ENCODE measurements around the gene WNT5A.
A peak's percentile ranks its signal among the peaks of the same experiment; 100 is the strongest.

WNT5A gene

DNA sequence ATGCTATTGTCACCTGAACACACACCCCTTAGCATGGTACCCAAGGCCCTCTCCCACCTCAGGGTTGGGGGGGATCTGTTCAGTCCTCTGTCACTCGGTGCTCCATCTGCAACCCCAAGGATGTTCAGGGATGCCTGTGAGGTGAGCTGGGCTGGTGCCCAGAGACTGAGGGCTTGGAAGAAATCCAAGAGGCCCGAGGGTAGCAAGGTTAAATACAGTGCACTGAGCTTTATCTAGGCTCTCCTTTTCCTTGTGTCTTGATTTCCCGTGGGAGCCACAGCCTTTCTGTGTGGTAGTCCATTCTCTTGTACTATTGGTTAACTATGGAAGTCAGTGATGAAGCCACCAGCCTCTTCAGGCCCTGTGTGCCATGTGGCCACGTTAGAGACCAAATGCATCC lies 18.7 kb upstream of the WNT5A start:
- DNase-seq: no peak

DNA sequence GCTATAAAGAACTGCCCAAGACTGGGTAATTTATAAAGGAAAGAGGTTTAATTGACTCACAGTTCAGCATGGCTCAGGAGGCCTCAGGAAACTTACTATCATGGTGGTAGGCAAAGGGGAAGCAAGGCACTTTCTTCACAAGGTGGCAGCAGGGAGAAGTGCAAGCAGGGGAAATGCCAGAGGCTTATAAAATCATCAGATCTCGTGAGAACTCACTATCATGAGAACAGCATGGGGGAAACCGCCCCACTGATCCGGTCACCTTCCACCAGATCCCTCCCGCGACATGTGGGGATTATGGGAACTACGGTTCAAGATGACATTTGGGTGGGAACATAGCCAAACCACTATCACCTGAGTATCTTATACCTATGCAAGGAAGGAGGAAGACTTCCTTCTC lies 18.0 kb upstream of the WNT5A start:
- DNase-seq: peak; percentile 40

DNA sequence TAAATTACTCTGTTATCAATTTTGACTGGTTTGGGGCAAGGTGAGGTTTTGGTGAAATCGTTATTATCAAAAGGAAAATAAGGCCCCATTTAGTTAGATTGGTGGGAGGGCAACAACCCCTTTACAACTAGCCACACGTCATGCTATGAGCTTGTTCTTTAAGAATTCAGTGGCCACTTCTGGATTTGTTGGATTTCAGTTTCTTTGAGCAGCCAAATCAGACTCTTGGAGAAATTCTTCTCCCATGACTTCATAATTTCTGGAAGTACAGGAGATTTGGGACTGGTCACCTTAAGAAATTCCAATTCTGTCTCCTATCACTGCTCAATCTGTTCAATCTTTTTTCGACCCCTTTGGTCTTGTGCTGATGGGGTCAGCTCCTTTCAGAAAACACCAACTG lies 14.8 kb upstream of the WNT5A start:
- peak; percentile 30 for DNase-seq

DNA sequence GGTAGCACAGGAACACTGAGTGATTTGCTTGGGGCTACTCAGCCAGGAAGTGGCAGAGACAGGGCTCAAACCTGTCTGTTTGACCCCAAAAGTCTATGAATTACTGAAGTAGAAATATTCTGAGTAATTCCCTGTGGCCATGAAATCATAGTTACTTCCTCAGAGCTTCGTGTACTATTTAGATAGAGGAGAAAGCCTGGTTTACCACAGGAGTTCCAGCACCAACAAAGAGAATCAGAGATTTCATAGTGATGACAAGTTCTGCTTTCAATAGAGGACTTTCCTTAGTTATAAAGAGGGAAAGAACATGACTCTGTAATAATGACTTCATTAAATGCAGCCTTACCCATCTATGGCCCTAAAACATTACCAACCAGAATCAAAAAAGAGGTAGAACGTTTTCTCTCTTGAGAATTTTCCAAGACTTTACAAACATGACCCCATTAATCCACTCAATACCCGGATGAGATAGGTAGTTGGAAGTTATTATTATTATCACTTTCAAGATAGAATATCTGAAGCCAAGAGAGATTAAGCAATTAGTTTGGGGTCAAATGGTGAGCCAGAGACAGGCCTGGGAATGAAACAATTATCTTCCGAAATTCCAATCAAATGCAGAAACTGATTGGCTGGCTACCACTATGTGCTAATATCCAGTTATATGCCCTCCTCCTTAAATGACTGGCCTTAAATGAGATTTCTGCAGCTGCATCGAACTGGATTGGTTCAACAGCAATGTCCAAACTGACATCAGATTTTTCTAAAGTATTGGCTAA lies 13.6 kb upstream of the WNT5A start:
- peak; percentile 53 for DNase-seq

DNA sequence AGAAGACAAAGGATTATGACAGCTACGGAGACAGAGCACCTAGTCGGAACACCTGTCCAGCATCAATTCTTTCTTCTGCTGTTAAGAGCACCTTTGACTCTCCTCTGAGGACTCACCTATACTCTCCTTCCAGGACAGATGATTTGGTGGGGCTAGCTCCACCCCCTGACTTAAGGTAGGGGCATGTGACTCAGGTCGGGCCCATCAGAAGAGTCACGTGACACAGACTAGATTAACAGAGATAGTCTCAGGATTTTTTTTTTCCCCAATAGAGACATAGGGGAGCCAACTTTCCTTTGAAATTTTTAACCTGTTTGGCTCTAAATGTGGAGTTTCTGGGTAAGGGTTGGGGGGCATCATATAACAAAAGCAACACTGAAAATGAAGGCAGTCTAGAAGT lies 11.4 kb upstream of the WNT5A start:
- DNase-seq: no peak

DNA sequence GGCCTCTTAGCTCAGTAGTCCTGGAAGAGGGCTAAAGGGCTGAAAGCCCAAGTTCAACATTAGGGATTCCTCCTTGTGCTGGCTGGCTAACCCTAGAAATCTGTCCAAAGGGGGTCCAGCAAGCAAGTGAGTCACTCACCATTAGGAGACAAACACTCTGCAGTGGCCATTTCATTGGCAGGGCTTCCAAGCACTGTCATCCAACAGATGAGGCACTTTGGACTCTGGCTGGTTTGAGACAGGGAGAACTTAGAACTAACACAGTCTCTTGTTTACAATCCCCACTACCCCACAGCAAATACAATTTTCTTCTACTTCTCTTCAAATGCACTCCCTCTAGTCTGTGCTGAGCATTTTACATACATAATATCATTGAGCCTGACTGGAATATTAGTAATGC lies 10.1 kb upstream of the WNT5A start:
- no peak for DNase-seq

DNA sequence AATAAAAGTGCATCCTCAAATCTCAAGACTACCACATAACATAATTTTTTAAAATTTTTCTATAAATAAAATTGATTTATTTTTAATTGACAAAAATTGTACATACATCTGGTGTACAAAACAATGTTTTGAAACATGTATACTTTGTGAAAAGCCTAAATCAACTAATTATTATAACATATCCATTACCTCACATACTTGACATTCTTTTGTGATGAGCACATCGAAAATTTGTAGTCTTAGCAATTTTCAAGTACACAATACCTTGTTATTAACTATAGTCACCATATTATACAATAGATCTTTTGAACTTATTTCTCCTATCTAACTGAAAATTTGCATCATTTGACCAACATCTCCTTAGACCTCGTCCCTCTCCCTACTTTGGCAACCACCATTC lies 7.9 kb upstream of the WNT5A start:
- no peak for DNase-seq

DNA sequence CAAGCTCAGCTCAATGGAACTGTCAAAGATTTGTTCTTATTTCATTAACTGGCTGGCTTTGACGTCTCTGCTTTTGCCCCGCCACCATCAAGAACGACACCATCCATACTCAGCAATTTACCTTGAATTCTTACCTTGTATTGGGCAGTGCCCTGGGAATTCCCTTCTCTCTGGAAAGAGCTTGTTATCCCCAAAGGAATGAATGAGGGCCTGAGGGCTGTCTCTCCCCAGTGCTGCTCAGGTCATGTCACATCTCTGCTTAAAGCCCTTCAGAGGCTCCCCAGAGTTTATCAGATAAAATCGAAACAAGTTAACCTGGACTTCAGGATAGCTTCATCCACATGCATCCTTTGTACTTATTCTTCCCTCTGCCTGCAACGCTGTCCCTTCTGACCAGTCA lies 5.9 kb upstream of the WNT5A start:
- no peak for DNase-seq

DNA sequence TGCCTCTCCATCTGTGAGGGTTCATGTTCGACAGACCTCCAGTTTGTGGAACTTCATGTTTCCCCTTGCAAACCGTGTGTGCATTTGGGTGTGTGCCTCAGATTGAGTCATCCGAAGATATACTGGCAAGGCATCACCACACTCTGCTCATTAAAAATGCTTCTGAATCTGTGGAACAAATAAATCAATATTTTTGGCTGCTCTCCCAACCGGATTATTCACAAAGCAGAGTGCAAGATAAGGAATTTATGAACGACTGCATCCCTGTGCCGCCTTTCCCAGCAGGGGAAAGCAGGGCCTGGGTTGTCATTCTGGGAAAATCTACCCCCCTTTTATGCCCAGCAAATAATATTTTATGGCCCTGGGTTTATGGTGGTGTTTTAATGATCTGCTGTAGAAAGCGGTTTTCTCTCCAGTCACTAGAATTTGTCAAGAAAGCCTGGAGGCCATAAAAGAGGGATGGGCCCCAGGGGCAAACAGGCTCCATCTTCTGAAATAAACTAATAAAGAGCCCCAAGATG lies 4.2 kb upstream of the WNT5A start:
- DNase-seq: peak; percentile 86

DNA sequence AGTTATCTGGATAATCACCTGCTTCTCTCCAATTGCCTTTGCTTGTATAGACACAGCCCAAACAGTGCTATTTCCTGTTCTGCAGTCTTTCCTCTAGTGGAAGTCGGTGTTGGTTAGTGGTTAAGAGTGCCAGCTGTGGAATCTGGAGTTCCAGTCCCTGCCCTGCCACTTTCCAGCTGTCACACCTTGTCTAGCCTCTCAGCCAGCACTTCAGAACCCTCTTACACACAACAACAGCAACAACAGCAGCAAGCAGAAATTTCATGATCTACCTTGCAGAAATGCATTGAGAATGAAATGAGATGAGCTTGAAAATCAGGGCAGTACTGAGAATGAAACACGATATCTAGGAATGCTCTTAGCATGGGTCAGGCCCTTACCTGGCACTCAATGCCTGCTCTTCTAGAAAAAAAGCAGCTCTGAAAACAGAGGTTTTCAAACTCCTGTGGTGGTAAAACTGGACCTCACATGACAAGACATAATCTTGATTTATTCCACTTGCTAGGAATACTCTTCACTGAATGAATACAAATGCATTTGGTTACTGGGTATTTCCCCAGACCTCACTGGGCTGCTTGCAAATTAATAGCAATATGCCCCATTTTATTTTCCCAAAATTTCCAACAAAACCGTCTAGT lies 3.3 kb upstream of the WNT5A start:
- no peak for DNase-seq

DNA sequence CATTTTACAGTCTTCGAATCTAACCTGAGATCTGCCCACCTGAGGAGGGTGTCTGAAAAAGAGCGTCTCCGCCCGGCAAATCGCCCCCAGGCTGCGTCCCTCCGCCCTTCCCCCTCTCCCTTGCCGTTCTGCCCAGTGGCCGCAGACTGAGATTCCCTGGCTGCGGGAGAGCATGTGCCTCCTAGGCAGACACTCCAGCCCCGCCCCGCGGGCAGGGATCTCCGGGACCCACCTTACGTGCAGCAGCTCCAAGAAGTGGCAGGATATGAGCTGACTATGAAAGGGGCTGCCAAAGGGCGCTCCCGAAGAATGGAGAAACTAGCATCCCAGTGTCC lies 2.7 kb upstream of the WNT5A start:
- DNase-seq: no peak

DNA sequence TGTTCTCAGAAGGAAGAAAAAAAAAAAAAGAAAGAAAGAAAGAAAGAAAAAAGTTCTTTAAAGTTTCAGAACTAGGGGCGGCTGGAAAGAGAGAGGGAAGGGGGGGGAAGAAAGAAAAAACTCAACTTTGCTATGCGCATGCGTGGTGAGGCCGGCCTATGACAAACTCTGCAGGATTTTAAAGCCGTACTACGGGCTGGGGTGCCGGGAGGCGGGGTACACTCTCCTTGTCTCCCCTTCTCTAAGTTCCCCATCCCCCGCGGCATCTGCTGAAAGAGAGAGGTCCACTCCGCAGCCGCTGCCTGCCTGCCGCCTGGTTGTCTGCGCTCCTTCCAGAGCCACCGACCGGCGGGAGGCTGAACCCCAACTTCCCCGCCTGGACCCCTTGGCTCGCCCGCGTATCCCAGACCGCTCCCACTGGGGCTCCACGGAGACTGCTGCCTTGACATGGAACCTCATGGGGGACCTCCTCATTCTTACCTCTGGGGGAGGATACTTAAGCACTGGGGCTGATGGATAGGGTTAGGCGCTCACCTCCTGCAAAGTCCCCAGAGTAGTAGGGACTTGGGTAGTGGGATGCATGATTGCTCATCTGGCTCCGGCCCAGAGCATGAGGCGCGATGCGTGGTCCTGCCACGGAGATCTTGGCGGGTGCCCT lies 1.4 kb upstream of the WNT5A start:
- DNase-seq: peak; percentile 81

DNA sequence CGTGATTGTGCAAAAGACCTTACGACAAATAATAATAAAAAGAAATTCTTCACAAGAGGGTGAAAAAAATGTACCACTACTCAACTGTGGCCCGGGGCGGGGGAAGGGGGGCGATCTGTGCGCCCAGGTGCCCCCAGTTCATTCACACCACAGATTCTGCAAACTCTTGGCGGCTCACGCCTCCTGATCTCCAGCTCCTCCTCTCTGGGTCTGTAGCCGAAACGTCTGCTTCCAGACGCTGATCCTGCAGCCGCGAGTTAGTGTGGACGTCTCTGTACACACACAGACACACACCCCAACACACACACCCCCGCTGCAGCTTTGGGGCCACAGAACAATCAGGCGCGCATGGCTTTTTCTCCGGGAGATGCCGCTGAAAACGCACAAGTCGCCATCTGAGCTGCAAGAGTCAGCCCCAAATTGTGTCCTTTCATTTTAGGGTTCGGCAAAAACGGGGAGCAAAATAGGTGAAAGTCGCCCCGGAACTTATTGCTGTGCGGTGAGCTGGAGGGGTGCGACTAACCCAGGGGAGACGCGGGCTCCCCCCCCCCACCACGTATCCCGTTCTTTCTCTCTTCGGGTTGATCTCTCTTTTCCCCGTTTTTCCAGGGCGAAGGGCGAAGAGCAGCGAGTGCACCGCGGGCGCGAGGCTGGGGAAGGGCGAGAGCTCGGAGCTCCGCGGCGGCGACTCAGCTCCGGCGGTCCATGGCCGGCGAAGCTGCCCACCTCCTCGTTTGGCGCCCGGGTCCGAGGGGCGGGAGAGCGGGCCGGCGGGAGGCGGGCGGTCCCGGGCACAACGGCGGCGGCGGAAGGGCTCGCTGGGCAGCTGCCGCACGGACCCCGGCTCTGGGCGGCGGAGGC lies 505 bp upstream of the WNT5A start:
- DNase-seq: peak; percentile 78

DNA sequence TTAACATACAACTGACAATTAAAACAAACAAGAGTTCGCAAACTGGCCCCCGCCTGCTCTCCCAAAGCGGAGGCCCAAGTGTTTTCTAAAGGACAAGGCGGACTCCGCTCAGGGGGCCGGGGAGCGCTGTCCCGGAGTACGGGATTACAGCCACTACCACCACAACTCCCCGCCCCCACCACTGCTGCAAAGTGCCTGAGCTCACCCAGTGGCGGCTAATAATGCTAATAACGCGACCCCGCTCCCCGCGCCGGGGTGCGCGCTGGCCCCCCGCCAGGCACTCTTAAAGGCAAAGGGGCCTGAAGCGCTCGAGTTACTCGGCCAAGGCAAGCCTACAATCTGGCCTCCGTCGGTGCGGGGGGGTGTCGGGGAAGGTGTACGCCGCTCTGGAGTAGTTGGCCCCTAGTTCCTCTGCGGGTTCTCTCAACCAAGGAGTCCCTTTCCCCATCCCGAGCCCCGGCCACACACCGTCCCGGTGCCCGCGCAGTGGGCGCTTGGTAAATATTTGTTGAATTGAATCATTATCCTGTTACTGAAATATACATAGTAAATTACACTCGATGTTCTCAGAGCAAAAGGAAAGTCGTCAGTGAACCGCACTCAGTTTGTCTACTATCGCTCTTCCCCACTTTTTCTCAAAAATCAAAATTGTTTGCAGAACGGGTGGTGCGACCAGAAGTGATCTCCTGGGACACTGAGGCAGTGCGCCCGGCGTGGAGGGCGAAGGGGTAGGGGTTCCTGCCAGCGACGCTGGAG lies 827 bp downstream of the WNT5A start:
- peak; percentile 86 for DNase-seq

DNA sequence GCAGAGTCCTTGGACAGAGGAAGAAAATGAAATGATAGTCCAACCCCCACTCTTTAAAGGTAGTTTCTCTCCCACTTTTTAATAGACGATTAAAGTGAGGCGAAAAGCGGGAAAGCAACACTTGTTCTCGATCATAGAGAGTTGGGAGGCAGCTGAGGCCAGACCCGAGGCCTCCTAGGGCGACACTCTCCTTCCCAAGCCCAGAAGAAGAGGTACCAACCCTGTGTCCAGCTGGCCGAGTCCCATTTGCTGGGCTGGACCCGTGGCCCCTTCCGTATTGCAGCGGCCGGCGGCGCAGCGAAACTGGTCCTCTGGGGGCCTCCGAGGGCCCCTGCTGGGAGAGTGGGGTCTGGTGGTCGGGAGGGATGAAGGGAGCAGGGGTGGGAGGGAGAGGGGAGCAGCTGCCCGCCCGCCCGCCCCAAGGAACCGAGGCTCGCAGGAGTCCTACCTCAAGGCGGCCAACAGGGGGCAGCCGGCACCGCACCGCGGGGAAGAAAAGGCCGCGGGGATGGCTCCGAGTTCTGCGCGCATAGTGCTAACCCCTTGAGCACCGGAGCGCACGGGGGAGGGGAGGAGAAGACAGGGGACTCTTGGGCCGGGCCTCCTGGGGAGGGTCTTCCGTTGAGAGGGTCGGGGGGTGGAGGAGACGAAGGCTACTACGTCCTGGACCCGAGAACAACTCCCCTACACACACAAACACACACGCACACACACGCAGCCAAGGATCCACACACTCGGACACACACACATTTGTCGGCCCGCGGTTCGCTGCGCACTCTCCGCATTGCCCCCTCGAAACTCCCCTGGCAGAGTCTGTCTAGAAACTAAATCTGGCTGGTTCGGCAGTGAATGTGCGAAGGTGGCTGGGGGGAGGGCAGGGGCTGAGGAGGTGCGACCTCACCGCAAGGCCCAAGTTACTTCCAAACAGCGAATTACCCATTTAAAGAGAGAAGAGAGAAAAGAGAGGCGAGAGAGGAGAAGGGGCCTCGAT lies 2.0 kb downstream of the WNT5A start:
- DNase-seq: peak; percentile 89

DNA sequence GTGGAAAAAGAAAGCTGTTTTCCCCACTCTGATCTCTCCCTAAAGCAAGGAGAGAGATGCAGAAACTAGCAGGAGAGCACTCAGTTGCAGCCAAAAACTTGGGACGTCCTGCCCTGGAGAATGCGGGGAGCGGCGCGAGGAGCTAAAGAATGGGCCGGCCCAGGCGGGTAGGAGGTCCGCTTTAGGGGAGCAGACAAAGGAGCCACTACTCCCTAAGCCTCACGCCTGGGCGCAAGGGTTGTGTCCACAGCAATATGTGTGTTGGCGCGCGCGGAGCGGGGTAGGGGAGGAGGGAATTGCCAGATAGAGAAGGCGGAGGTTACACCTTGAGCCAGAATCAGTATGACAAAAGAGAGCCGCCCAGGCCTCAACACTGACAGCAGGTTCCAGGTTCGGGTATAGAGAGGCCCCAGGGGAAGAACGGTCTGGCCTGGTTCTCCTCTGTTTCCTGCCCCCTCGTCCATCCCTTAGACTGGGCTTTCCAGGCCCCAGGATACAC lies 2.9 kb downstream of the WNT5A start:
- peak; percentile 51 for DNase-seq

DNA sequence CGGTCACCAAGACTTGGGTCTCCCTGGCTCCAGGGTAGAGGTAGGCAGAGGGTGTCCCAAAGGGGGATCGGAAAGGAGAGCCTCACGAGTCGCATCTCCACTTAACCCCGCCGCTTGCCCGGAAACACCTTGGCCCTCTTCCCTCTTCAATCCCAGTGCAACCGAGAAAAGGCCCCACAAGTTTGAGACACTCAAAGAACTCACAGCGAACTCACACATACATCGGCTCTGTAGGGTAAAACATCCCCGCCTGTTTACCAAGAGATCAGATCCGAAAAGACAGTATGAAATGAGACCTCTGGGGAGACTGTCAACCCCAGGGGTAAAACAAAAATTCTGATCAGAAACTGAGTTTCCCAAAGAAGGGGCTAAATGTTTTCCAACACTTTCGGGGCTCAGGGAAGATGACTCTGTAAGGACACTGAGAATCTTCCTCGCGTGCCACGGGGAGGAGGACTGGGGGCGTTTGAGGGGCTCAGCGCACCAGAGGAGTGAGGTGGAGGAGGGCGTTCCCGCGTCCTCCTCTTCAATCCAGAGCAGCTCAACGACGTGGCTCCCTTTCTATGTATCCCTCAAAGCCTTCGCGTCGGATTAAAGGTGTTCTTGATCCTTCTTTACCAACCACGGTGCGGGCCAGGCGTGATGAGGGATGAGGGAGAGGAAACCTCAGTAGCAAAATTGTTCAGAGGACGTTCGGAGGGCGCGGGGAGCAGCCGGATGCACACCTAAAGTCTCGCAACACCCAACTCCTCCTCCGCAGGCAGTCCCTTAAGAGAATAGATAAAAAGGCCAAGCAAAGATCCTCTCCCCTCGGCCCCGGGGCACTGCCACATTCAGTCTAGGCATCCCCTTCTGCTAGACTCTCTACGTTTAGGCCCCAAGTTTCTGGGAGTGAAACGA lies 3.7 kb downstream of the WNT5A start:
- peak; percentile 55 for DNase-seq

DNA sequence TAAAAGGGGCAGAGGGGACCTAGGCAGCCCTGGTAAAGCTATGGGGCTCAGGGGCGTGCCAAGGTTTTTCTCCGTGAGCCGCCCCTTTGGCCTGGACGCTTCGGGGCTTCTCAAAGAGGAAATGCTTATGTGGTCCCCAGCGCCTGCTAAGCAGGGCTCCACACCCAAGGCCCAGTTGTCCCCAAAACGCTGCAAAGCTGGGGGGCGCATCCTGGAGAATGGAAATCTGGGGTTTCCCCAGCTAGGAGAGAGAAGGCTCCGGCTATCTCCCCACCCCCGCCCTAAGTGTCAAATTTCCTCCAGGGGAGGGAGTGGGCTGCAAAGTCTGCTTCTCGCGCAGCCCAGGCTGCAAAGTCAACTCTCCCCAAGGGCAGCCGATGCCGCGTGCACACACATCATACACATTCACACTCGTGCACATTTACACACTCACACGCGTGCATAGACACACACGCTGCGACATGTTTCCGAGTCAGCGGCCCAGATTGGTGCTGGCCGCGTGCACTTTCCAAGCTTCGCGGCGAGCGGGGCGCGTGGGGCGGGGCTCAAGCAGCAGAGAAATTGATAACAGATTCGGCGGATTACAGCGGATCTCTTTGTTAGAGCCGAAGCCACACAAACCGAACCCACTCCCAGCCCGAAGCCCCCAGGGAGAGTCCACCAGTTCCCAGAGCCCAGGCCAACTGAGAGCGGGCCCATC lies 4.5 kb downstream of the WNT5A start:
- DNase-seq: peak; percentile 78
